GM06990 (cell line): ENCODE measurements around the gene LATS2.
"Not testable (repeated sequence)": the region's sequence is repeated elsewhere in the genome, so short reads cannot be mapped to it uniquely, and the experiment has no call there.

Experiments
- DNase-seq: peaks from one replicate; pipeline ENCODE4 v3.0.0-alpha.2; 2011; ENCODE audit not compliant: insufficient read length; ENCODE audit errors: extremely low read depth
- H3K27me3 ChIP-seq: replicated peaks from 2 replicates; pipeline ENCODE4 v1.6.0; 2011; ENCODE audit warnings: low read length; ENCODE audit not compliant: control insufficient read depth, insufficient read depth
- H3K36me3 ChIP-seq: 2 replicates; pipeline ENCODE4 v1.5.1; 2011; ENCODE audit warnings: low read length; ENCODE audit not compliant: control insufficient read depth, insufficient read depth
- H3K4me3 ChIP-seq: replicated peaks from 2 replicates; pipeline ENCODE4 v1.5.1; 2011; ENCODE audit warnings: low read depth, mild to moderate bottlenecking, control low read depth, low read length
- CTCF ChIP-seq: IDR thresholded peaks from 2 replicates; pipeline ENCODE4 v1.5.1; 2011; ENCODE audit warnings: low read length, control low read depth, mild to moderate bottlenecking, inconsistent platforms; ENCODE audit not compliant: insufficient read depth, poor library complexity, severe bottlenecking

LATS2 gene

GRCh38 chr13:20960663-20961309 is 100.6 kb downstream of the LATS2 start:
- no peak for TF ChIP-seq CTCF
- Histone ChIP-seq H3K27me3 (no peaks in the 10 kb centered on the region), H3K4me3 (no peak overlapping the region), H3K36me3 (no peaks in the 10 kb centered on the region)
- no peak for DNase-seq

GRCh38 chr13:20957049-20957620 is 104.3 kb downstream of the LATS2 start:
- not testable (repeated sequence) for H3K4me3 ChIP-seq, H3K36me3 ChIP-seq, H3K27me3 ChIP-seq, DNase-seq

- DNase-seq: no peak
- Histone ChIP-seq H3K27me3 (no peaks in the 10 kb centered on the region), H3K36me3 (no peaks in the 10 kb centered on the region), H3K4me3 (no peak overlapping the region)
- no peak for TF ChIP-seq CTCF
These were observed 105.9 kb downstream of the LATS2 start for GRCh38 chr13:20955496-20955895.

- no peak for TF ChIP-seq CTCF
These were observed 108.0 kb downstream of the LATS2 start for GRCh38 chr13:20953245-20953931.

GRCh38 chr13:20952838-20953237 is 108.5 kb downstream of the LATS2 start:
- no peaks in the 10 kb centered on the region for H3K36me3 ChIP-seq
- no peak overlapping the region for H3K4me3 ChIP-seq
- no peak for TF ChIP-seq CTCF
- H3K27me3 ChIP-seq: no peaks in the 10 kb centered on the region
- DNase-seq: no peak

More at GRCh38 chr13:20953245-20953931, 108.0 kb downstream of the LATS2 start:
- H3K36me3 ChIP-seq: no peaks in the 10 kb centered on the region
- DNase-seq: no peak
- H3K4me3 ChIP-seq: no peak overlapping the region
- no peaks in the 10 kb centered on the region for H3K27me3 ChIP-seq

GRCh38 chr13:20948001-20948400 is 113.4 kb downstream of the LATS2 start:
- not testable (repeated sequence) for DNase-seq, H3K36me3 ChIP-seq, H3K4me3 ChIP-seq, H3K27me3 ChIP-seq
